Sigmoid colon (tissue), 4 donors: ENCODE results near the gene RGS8.

Source experiments
- EP300 ChIP-seq, 4 donors: sonication (generic); formaldehyde crosslinking; IDR thresholded peaks; one replicate each; pipeline ENCODE4 v1.6.1; 2017; ENCODE audit warnings: antibody characterized with exemption in 4 of 4
- POLR2A ChIP-seq, 2 donors: fragments of 450-650 bp; IDR thresholded peaks; one replicate each; pipeline ENCODE4 v1.6.1; 2016; ENCODE audit warnings: antibody characterized with exemption in 2 of 2, mild to moderate bottlenecking in 2 of 2, moderate library complexity in 2 of 2
- POLR2AphosphoS5 ChIP-seq, 4 donors: sonication (generic); formaldehyde crosslinking; IDR thresholded peaks; one replicate each; pipeline ENCODE4 v1.6.1; 2017; ENCODE audit warnings: antibody characterized with exemption in 4 of 4
- TF ChIP-seq, protein P1 (sequence below), 4 experiments: fragments of 450-650 bp in 3 of 4; fragments of 200-600 bp in 1 of 4; IDR thresholded peaks; one replicate each; pipeline ENCODE4 v1.5.1; 2016 to 2019; ENCODE audit warnings: antibody characterized with exemption in 4 of 4, mild to moderate bottlenecking in 3 of 4, moderate library complexity in 2 of 4

DNA sequence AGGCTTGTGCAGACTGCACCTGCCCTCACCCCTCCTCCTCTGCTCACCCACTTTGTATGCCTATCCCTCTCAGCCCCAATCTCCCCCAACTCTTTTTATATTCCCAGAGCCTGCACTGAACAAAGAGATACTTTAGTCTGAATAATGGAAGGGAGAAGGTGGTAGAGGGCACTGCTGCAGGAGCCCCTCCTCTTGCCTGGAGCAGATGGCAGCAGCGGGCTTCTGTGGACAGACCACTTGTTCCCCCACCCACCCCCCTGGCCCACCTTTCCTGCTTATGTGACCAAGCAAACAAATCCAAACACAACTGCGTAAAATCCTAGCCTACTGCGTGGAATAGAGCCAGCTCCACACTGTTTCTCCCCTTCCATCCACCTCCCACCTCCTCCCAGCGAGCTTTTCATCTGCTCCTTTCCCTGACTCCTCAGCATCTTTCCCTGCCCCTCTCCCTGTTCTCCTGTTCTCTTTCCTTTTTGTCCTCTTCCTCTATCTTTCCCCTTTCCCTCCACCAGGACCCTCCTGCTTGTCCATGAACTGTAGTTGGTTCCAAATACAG, 27.5 kb downstream of the RGS8 start:
- TF ChIP-seq, protein P1, sequence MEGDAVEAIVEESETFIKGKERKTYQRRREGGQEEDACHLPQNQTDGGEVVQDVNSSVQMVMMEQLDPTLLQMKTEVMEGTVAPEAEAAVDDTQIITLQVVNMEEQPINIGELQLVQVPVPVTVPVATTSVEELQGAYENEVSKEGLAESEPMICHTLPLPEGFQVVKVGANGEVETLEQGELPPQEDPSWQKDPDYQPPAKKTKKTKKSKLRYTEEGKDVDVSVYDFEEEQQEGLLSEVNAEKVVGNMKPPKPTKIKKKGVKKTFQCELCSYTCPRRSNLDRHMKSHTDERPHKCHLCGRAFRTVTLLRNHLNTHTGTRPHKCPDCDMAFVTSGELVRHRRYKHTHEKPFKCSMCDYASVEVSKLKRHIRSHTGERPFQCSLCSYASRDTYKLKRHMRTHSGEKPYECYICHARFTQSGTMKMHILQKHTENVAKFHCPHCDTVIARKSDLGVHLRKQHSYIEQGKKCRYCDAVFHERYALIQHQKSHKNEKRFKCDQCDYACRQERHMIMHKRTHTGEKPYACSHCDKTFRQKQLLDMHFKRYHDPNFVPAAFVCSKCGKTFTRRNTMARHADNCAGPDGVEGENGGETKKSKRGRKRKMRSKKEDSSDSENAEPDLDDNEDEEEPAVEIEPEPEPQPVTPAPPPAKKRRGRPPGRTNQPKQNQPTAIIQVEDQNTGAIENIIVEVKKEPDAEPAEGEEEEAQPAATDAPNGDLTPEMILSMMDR (IDR thresholded peaks at IDR 0.05), result no peak
- TF ChIP-seq POLR2A (IDR thresholded peaks at IDR 0.05) (no peak), EP300 (IDR thresholded peaks at IDR 0.05) (no peak), POLR2AphosphoS5 (IDR thresholded peaks at IDR 0.05) (no peak)
